Liver (tissue), 9 donors: ENCODE results near the gene TNMD. TPM values are rescaled to one million over a fixed set of nuclear protein-coding genes. Genes with fewer than 3 reads are reported as not detected.

Experiments used
- DNase-seq: peaks from one replicate; pipeline ENCODE4 v3.0.0-alpha.2; 2017; ENCODE audit warnings: low spot score
- H3K27ac ChIP-seq, 2 donors: one replicate each; pipeline ENCODE4 v1.7.0; 2013; ENCODE audit warnings: inconsistent platforms in 2 of 2, low read length in 2 of 2, control low read depth in 1 of 2, low read depth in 1 of 2, mild to moderate bottlenecking in 1 of 2
- H3K27me3 ChIP-seq, 4 donors: one replicate each; pipeline versions ENCODE4 v1.6.1 to v1.7.0; 2013; ENCODE audit warnings: low read length in 3 of 4, inconsistent platforms in 1 of 4, mild to moderate bottlenecking in 1 of 4, moderate library complexity in 1 of 4; ENCODE audit not compliant: control insufficient read depth in 4 of 4, insufficient read depth in 4 of 4
- H3K36me3 ChIP-seq, 4 donors: one replicate each; pipeline versions ENCODE4 v1.6.1 to v1.7.0; 2013; ENCODE audit warnings: low read length in 3 of 4, mild to moderate bottlenecking in 3 of 4, low read depth in 1 of 4, moderate library complexity in 1 of 4; ENCODE audit not compliant: control insufficient read depth in 4 of 4, insufficient read depth in 3 of 4
- H3K4me1 ChIP-seq, 4 donors: one replicate each; pipeline versions ENCODE4 v1.6.1 to v1.7.0; 2013; ENCODE audit warnings: low read length in 3 of 4, mild to moderate bottlenecking in 3 of 4, moderate library complexity in 1 of 4; ENCODE audit not compliant: control insufficient read depth in 4 of 4, insufficient read depth in 4 of 4
- H3K4me3 ChIP-seq, 3 donors: one replicate each; pipeline versions ENCODE4 v1.6.1 to v1.7.0; 2013; ENCODE audit warnings: low read length in 3 of 3, control low read depth in 1 of 3, low read depth in 1 of 3, mild to moderate bottlenecking in 1 of 3
- H3K9ac ChIP-seq, 2 donors: one replicate each; pipeline ENCODE4 v1.7.0; 2013; ENCODE audit warnings: low read length in 2 of 2, mild to moderate bottlenecking in 2 of 2, moderate library complexity in 2 of 2, control low read depth in 1 of 2, low read depth in 1 of 2
- H3K9me3 ChIP-seq, 4 donors: one replicate each; pipeline versions ENCODE4 v1.6.1 to v1.7.0; 2013; ENCODE audit warnings: low read length in 3 of 4; ENCODE audit not compliant: control insufficient read depth in 4 of 4
- EGR1 ChIP-seq, 2 donors: IDR thresholded peaks; 2 replicates each; pipeline ENCODE4 v1.6.1; 2016 to 2018; ENCODE audit warnings: antibody characterized with exemption in 2 of 2, low read depth in 2 of 2
- FOXA1 ChIP-seq: IDR thresholded peaks from 2 replicates; pipeline ENCODE4 v1.6.1; 2016; ENCODE audit warnings: antibody characterized with exemption
- FOXA2 ChIP-seq: IDR thresholded peaks from 2 replicates; pipeline ENCODE4 v1.6.1; 2016; ENCODE audit warnings: antibody characterized with exemption
- GABPA ChIP-seq, 2 donors: IDR thresholded peaks in 1 of 2; conservative IDR thresholded peaks in 1 of 2; 2 replicates each; pipeline ENCODE4 v1.6.1; 2016; ENCODE audit warnings: antibody characterized with exemption in 2 of 2, mild to moderate bottlenecking in 1 of 2, moderate library complexity in 1 of 2
- HNF4A ChIP-seq, 2 donors: conservative IDR thresholded peaks; 2 replicates each; pipeline ENCODE4 v1.6.1; 2016; ENCODE audit warnings: antibody characterized with exemption in 2 of 2, mild to moderate bottlenecking in 2 of 2
- HNF4G ChIP-seq: IDR thresholded peaks from 2 replicates; pipeline ENCODE4 v1.6.1; 2016; ENCODE audit warnings: antibody characterized with exemption
- JUND ChIP-seq, 2 donors: IDR thresholded peaks; 2 replicates each; pipeline ENCODE4 v1.6.1; 2016; ENCODE audit warnings: antibody characterized with exemption in 2 of 2
- NR2F2 ChIP-seq: IDR thresholded peaks from 2 replicates; pipeline ENCODE4 v1.6.1; 2016; ENCODE audit warnings: antibody characterized with exemption
- RAD21 ChIP-seq, 2 donors: IDR thresholded peaks; 2 replicates each; pipeline ENCODE4 v1.6.1; 2016; ENCODE audit warnings: antibody characterized with exemption in 2 of 2, mild to moderate bottlenecking in 2 of 2
- REST ChIP-seq: IDR thresholded peaks from 2 replicates; pipeline ENCODE4 v1.6.1; 2016; ENCODE audit warnings: antibody characterized with exemption, mild to moderate bottlenecking
- RXRA ChIP-seq, 2 donors: IDR thresholded peaks; 2 replicates each; pipeline ENCODE4 v1.6.1; 2017 to 2018; ENCODE audit warnings: antibody characterized with exemption in 2 of 2, mild to moderate bottlenecking in 1 of 2
- SP1 ChIP-seq: IDR thresholded peaks from 2 replicates; pipeline ENCODE4 v1.6.1; 2018; ENCODE audit warnings: antibody characterized with exemption, mild to moderate bottlenecking
- TAF1 ChIP-seq: conservative IDR thresholded peaks from 2 replicates; pipeline ENCODE4 v1.6.1; 2016; ENCODE audit warnings: antibody characterized with exemption, mild to moderate bottlenecking
- YY1 ChIP-seq: IDR thresholded peaks from 2 replicates; pipeline ENCODE4 v1.6.1; 2016; ENCODE audit warnings: antibody characterized with exemption, mild to moderate bottlenecking
- WGBS: extraction: QIAGEN DNeasy Blood & Tissue Kit; methylation state at CpG from one replicate; pipeline ENCODE4 v1.1.7; 2013; 5-methylcytosine and 5-hydroxymethylcytosine counted together
- polyA plus RNA-seq, 2 donors: library from polyadenylated mRNA; stranded (reverse) in 1 of 2; unstranded in 1 of 2; fragments of 200-250 nt in 1 of 2; fragments of >200 nt in 1 of 2; fragmentation: Nextera tagmentation in 1 of 2; extraction: Ambion mirVana in 1 of 2; gene quantifications; one replicate each; pipeline versions ENCODE4 v1.2.1 to v1.2.3, GENCODE V29; 2013 to 2015
- total RNA-seq, 2 donors: library from RNA; depleted of rRNA; stranded (reverse); fragments of >200 nt; gene quantifications; one replicate each; pipeline ENCODE4 v1.2.3, GENCODE V29; 2014
- TF ChIP-seq, protein P1 (sequence below): IDR thresholded peaks from 2 replicates; pipeline ENCODE4 v1.6.1; 2016; ENCODE audit warnings: antibody characterized with exemption
- TF ChIP-seq, protein P2 (sequence below): fragments of 150-350 bp; IDR thresholded peaks from 2 replicates; pipeline ENCODE4 v1.5.1; 2017; ENCODE audit warnings: improper control_type of control experiment, low read depth, low read length; ENCODE audit not compliant: missing input control
- TF ChIP-seq, protein P3 (sequence below): IDR thresholded peaks from 2 replicates; pipeline ENCODE4 v1.6.1; 2016; ENCODE audit warnings: antibody characterized with exemption
- TF ChIP-seq, protein P4 (sequence below): IDR thresholded peaks from 2 replicates; pipeline ENCODE4 v1.6.1; 2016; ENCODE audit warnings: antibody characterized with exemption
- donor health status: healthy.
- donor health status: healthy.
- donor health status: healthy.
- donor health status: healthy.
- donor health status: healthy.

TNMD gene
- total and polyA plus RNA-seq, 4 donors: not detected

DNA sequence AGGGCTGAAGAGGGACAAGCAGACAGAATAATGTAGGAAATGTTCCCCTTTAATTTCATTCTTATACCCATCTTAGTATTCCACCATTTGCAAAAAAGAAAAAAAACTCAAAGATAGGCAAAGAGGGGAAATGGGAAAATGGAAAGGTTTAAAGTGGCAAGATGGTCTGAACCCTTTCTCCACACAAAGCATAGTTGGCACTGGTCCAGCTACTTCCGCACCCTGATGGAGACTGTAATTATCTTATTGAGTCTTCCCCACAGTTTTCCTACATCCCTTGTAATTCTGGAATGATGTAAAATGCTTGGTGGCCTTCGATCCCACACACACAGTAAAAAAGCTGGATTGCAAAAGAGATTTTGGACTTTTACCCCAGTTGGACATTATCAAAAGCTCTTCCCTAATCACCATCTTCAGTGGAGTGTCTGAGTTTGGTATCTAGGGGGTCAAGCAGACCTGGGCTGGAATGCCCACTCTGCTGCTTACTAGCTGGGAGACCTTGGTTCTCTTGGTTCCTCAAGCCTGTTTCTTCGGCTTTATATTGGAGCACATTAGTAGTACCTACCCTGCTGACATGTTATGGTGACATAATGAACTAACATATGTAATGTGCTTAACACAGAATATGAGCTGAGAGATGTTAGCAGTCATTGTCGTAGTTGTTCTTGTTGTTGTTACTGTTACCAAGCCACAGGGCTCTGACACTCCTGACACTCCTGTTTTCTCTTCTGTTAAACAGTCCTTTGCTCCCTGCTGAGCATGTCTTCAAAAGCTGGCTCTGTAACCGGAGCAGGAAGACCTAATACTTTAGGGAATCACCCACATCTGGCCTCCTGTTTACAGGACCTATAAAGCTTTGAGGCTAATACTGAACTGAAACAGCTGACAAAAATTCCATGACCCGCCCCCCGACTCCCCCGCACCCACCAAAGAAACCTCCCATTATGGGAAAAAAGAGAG lies 64.0 kb downstream of the TNMD start:
- Histone ChIP-seq H3K27ac (peak overlapping the region; percentile 84 to 95), H3K9ac (peak overlapping the region in 1 of 2 donors; percentile 32), H3K27me3 (peaks cover 0 to 5% (median 0%) of the 10 kb centered on the region in 4 donors), H3K9me3 (no peaks in the 10 kb centered on the region), H3K4me3 (no peak overlapping the region), H3K36me3 (no peaks in the 10 kb centered on the region), H3K4me1 (peaks cover 13 to 45% (median 34%) of the 10 kb centered on the region in 4 donors)
- WGBS: 35% methylated on average over 8 of the region's 8 CpGs
- no peak for TF ChIP-seq FOXA2
- no peak for TF ChIP-seq GABPA (IDR thresholded peaks at IDR 0.05 in 1 of 2, conservative IDR thresholded peaks at IDR 0.05 in 1 of 2)
- TF ChIP-seq, protein P1, sequence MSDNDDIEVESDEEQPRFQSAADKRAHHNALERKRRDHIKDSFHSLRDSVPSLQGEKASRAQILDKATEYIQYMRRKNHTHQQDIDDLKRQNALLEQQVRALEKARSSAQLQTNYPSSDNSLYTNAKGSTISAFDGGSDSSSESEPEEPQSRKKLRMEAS: peak; percentile 57
- TF ChIP-seq, protein P2, sequence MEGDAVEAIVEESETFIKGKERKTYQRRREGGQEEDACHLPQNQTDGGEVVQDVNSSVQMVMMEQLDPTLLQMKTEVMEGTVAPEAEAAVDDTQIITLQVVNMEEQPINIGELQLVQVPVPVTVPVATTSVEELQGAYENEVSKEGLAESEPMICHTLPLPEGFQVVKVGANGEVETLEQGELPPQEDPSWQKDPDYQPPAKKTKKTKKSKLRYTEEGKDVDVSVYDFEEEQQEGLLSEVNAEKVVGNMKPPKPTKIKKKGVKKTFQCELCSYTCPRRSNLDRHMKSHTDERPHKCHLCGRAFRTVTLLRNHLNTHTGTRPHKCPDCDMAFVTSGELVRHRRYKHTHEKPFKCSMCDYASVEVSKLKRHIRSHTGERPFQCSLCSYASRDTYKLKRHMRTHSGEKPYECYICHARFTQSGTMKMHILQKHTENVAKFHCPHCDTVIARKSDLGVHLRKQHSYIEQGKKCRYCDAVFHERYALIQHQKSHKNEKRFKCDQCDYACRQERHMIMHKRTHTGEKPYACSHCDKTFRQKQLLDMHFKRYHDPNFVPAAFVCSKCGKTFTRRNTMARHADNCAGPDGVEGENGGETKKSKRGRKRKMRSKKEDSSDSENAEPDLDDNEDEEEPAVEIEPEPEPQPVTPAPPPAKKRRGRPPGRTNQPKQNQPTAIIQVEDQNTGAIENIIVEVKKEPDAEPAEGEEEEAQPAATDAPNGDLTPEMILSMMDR: no peak
- TF ChIP-seq YY1: peak; percentile 36
- no peak for TF ChIP-seq FOXA1
- TF ChIP-seq, protein P3, sequence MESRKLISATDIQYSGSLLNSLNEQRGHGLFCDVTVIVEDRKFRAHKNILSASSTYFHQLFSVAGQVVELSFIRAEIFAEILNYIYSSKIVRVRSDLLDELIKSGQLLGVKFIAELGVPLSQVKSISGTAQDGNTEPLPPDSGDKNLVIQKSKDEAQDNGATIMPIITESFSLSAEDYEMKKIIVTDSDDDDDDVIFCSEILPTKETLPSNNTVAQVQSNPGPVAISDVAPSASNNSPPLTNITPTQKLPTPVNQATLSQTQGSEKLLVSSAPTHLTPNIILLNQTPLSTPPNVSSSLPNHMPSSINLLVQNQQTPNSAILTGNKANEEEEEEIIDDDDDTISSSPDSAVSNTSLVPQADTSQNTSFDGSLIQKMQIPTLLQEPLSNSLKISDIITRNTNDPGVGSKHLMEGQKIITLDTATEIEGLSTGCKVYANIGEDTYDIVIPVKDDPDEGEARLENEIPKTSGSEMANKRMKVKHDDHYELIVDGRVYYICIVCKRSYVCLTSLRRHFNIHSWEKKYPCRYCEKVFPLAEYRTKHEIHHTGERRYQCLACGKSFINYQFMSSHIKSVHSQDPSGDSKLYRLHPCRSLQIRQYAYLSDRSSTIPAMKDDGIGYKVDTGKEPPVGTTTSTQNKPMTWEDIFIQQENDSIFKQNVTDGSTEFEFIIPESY: peak; percentile 20
- TF ChIP-seq, protein P4, sequence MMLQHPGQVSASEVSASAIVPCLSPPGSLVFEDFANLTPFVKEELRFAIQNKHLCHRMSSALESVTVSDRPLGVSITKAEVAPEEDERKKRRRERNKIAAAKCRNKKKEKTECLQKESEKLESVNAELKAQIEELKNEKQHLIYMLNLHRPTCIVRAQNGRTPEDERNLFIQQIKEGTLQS: no peak
- TF ChIP-seq RXRA (IDR thresholded peaks at IDR 0.05): peak; percentile 47 to 57
- TF ChIP-seq HNF4G: peak; percentile 58
- TF ChIP-seq HNF4A (conservative IDR thresholded peaks at IDR 0.05): peak; percentile 86 to 89
- TF ChIP-seq EGR1 (IDR thresholded peaks at IDR 0.05; ENCODE audit: low read depth in 2 of 2): peak in 1 of 2 donors; percentile 0
- peak; percentile 9 for TF ChIP-seq REST
- TF ChIP-seq JUND (IDR thresholded peaks at IDR 0.05): peak in 1 of 2 donors; percentile 35
- no peak for TF ChIP-seq NR2F2
- no peak for TF ChIP-seq RAD21 (IDR thresholded peaks at IDR 0.05)
- TF ChIP-seq SP1: peak; percentile 87
- no peak for TF ChIP-seq TAF1
- no peak for DNase-seq

Other genes with a start within 250 kb of the TNMD start
- under 1 TPM in 1 of 2 donors, not detected in 1; 0.17 TPM for gene PCDH19, start 174.7 kb upstream of the TNMD start, total RNA-seq
- under 1 TPM; 0.03 to 0.44 TPM for gene PCDH19, start 174.7 kb upstream of the TNMD start, polyA plus RNA-seq
- gene TSPAN6, start 51.9 kb downstream of the TNMD start, total RNA-seq: 10 to 100 TPM; 44.2 to 65.0 TPM
- gene TSPAN6, start 51.9 kb downstream of the TNMD start, polyA plus RNA-seq: 10 to 100 TPM; 42.6 to 97.6 TPM
- 1 to 10 TPM in 1 of 2 donors, under 1 TPM in 1; 0.47 to 7.8 TPM for gene SRPX2, start 59.3 kb downstream of the TNMD start, total RNA-seq
- gene SRPX2, start 59.3 kb downstream of the TNMD start, polyA plus RNA-seq: 1 to 10 TPM; 2.7 to 6.8 TPM
- 10 to 100 TPM in 1 of 2 donors, 1 to 10 TPM in 1; 5.2 to 26.2 TPM for gene SYTL4, start 147.2 kb downstream of the TNMD start, total RNA-seq
- gene SYTL4, start 147.2 kb downstream of the TNMD start, polyA plus RNA-seq: 10 to 100 TPM in 1 of 2 donors, 1 to 10 TPM in 1; 9.5 to 10.9 TPM
- gene CSTF2, start 235.5 kb downstream of the TNMD start, total RNA-seq: 10 to 100 TPM in 1 of 2 donors, 1 to 10 TPM in 1; 6.3 to 11.8 TPM
- 1 to 10 TPM; 3.9 to 4.3 TPM for gene CSTF2, start 235.5 kb downstream of the TNMD start, polyA plus RNA-seq